ENCODE measurements around the gene SCFD2.

The SCFD2 gene

GRCh38 chr4:53355930-53356521, 9.8 kb downstream of the SCFD2 start:
- TF ChIP-seq GATA2 (IDR thresholded peaks at IDR 0.05; ENCODE audit: low read depth, low read length) (no peak), GATA3 (IDR thresholded peaks at IDR 0.05; ENCODE audit: low read depth, low read length) (no peak)

GRCh38 chr4:53354012-53354722, 11.7 kb downstream of the SCFD2 start:
- no peak for TF ChIP-seq GATA3 (IDR thresholded peaks at IDR 0.05; ENCODE audit: low read depth, low read length)
- TF ChIP-seq GATA2 (IDR thresholded peaks at IDR 0.05; ENCODE audit: low read depth, low read length) = no peak

GRCh38 chr4:53349091-53349491, 16.8 kb downstream of the SCFD2 start:
- no peak for TF ChIP-seq GATA3 (IDR thresholded peaks at IDR 0.05; ENCODE audit: low read depth, low read length)
- TF ChIP-seq GATA2 (IDR thresholded peaks at IDR 0.05; ENCODE audit: low read depth, low read length) = no peak

- TF ChIP-seq GATA2 (IDR thresholded peaks at IDR 0.05; ENCODE audit: low read depth, low read length) (no peak), GATA3 (IDR thresholded peaks at IDR 0.05; ENCODE audit: low read depth, low read length) (no peak)
Observed at GRCh38 chr4:53348046-53348445, 17.8 kb downstream of the SCFD2 start.

GRCh38 chr4:53346920-53347852, 18.7 kb downstream of the SCFD2 start:
- no peak for TF ChIP-seq GATA3 (IDR thresholded peaks at IDR 0.05; ENCODE audit: low read depth, low read length)
- no peak for TF ChIP-seq GATA2 (IDR thresholded peaks at IDR 0.05; ENCODE audit: low read depth, low read length)

- TF ChIP-seq GATA2 (IDR thresholded peaks at IDR 0.05; ENCODE audit: low read depth, low read length) (no peak), GATA3 (IDR thresholded peaks at IDR 0.05; ENCODE audit: low read depth, low read length) (no peak)
Observed at GRCh38 chr4:53326535-53326934, 39.3 kb downstream of the SCFD2 start.

GRCh38 chr4:53322696-53323095, 43.2 kb downstream of the SCFD2 start:
- TF ChIP-seq GATA3 (IDR thresholded peaks at IDR 0.05; ENCODE audit: low read depth, low read length) = no peak
- no peak for TF ChIP-seq GATA2 (IDR thresholded peaks at IDR 0.05; ENCODE audit: low read depth, low read length)

- TF ChIP-seq GATA3 (IDR thresholded peaks at IDR 0.05; ENCODE audit: low read depth, low read length) (no peak), GATA2 (IDR thresholded peaks at IDR 0.05; ENCODE audit: low read depth, low read length) (no peak)
Observed at GRCh38 chr4:53321984-53322289, 43.9 kb downstream of the SCFD2 start.

- TF ChIP-seq GATA3 (IDR thresholded peaks at IDR 0.05; ENCODE audit: low read depth, low read length) (no peak), GATA2 (IDR thresholded peaks at IDR 0.05; ENCODE audit: low read depth, low read length) (no peak)
Observed at GRCh38 chr4:53321151-53321983, 44.5 kb downstream of the SCFD2 start.

- TF ChIP-seq GATA2 (IDR thresholded peaks at IDR 0.05; ENCODE audit: low read depth, low read length) = no peak
- TF ChIP-seq GATA3 (IDR thresholded peaks at IDR 0.05; ENCODE audit: low read depth, low read length) = no peak
Observed at GRCh38 chr4:53315300-53315699, 50.6 kb downstream of the SCFD2 start.

GRCh38 chr4:53314252-53314651, 51.6 kb downstream of the SCFD2 start:
- TF ChIP-seq GATA2 (IDR thresholded peaks at IDR 0.05; ENCODE audit: low read depth, low read length) = no peak
- TF ChIP-seq GATA3 (IDR thresholded peaks at IDR 0.05; ENCODE audit: low read depth, low read length) = no peak

GRCh38 chr4:53313510-53313909, 52.4 kb downstream of the SCFD2 start:
- TF ChIP-seq GATA3 (IDR thresholded peaks at IDR 0.05; ENCODE audit: low read depth, low read length) (no peak), GATA2 (IDR thresholded peaks at IDR 0.05; ENCODE audit: low read depth, low read length) (no peak)

GRCh38 chr4:53309321-53310040, 56.4 kb downstream of the SCFD2 start:
- TF ChIP-seq GATA3 (IDR thresholded peaks at IDR 0.05; ENCODE audit: low read depth, low read length) (no peak), GATA2 (IDR thresholded peaks at IDR 0.05; ENCODE audit: low read depth, low read length) (no peak)

Data from SH-SY5Y (cell line).